22Rv1 (cell line): ENCODE measurements around the gene OTX2.

Experiments used
- ZFX ChIP-seq: fragments of 450-650 bp; IDR thresholded peaks from 2 replicates; pipeline ENCODE4 v1.6.1; 2017; ENCODE audit warnings: antibody characterized with exemption, borderline replicate concordance
- TF ChIP-seq, protein P1 (sequence below): fragments of 450-650 bp; IDR thresholded peaks from 2 replicates; pipeline ENCODE4 v1.5.1; 2017; ENCODE audit warnings: mild to moderate bottlenecking

DNA sequence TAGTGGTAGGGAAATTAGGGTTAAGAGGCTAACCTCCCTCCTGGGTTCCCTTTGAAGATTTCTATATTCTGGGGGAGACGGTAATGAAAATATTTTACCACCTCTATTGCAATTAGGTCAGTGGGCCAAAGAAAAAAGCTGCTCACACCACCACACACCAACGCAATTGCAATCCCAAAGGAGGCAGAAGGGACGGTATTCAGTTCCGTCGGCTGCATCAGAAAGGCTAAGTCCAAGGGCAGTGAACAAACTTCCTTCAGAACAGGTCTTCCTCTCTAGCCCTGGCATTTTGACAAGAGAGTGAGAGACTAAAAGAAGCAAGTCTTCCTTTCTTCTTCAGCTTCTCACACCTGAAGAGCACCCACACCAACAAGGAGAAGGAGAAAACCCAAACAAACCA is 51.2 kb downstream of the OTX2 start:
- TF ChIP-seq, protein P1, sequence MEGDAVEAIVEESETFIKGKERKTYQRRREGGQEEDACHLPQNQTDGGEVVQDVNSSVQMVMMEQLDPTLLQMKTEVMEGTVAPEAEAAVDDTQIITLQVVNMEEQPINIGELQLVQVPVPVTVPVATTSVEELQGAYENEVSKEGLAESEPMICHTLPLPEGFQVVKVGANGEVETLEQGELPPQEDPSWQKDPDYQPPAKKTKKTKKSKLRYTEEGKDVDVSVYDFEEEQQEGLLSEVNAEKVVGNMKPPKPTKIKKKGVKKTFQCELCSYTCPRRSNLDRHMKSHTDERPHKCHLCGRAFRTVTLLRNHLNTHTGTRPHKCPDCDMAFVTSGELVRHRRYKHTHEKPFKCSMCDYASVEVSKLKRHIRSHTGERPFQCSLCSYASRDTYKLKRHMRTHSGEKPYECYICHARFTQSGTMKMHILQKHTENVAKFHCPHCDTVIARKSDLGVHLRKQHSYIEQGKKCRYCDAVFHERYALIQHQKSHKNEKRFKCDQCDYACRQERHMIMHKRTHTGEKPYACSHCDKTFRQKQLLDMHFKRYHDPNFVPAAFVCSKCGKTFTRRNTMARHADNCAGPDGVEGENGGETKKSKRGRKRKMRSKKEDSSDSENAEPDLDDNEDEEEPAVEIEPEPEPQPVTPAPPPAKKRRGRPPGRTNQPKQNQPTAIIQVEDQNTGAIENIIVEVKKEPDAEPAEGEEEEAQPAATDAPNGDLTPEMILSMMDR = no peak
- TF ChIP-seq ZFX = no peak
